GM21423 (cell line): ENCODE results near the gene CAPN12.

ENCODE experiments used
- ATAC-seq: cut with Tn5 transposase; IDR thresholded peaks from one replicate; pipeline ENCODE4 v1.9.1; 2021; ENCODE audit warnings: mild to moderate bottlenecking, moderate library complexity; ENCODE audit not compliant: unreplicated experiment

CAPN12 gene

DNA sequence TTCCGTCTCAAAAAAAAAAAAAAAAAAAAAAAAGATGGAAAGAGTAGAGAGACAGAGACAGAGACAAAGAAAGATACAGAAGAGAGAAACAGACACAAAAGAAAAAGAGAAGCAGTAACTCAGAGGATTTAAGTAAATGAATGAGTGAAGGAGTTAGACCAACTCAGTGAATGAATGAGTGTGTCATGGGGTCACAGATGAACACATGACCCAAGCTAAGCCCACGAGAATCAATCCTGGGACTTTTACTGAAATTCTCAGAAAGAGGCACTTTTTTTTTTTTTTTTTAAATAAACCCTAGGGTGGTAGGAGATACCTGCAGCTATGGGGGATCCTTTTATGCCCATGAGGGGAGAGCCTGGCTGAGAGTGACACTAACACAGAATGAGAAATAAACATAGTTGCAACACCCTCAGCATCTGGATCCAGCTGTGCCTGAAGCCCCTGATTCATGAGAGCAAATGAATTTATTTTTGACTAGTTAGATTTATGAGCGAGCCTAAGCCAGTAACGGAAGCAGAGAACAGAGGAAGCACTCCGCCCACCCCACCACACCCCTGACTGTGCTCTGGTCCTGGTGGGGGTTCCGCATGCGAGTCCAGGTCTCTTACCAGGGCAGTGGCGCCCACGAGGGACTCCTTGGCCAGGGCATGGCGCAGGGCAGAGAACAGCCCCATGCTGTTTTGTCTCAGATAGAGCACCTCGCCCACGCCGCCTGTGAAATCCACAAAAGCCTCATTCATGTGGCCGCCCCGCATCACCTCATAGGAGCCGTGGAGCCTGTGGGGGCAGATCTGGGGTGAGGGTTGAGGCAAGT lies 4.6 kb downstream of the CAPN12 start:
- ATAC-seq = no peak

DNA sequence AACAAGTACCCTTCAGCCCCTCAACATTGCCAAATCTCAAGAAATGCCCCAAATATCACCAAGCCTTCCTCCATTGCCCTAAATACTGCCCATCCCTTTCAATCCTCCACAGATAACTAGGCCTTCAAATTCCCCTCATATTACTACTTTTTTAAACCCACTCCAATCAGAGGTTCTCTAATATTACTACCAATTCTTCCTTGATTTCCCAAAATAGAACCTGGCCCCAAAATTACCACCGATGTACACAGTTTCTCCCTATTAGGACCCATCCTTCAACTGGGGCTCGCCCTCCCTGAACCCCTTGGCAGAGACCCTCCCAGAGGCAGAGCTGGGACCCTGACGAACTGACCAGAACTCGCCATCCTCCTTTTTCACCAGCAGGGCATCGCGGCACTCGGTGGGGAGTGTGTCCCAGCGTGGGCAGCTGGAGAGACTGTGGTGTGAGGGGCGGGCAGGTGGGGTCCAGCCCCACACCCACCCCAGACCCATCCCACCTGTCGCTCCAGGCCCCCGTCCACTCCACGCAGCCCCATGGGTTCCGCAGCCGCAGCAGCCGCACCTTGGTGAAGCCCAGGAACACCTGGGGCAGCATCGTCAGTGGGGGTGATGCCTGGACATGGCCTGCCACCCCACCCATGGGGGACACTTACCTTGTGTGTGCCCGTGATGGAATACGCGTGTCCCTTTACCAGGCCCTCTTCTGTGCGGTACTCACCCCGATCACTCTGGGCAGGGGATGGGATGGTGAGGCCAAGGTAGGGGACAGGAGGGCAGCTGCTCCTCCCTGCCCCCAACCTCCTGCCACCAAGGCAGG lies 6.1 kb downstream of the CAPN12 start:
- no peak for ATAC-seq

DNA sequence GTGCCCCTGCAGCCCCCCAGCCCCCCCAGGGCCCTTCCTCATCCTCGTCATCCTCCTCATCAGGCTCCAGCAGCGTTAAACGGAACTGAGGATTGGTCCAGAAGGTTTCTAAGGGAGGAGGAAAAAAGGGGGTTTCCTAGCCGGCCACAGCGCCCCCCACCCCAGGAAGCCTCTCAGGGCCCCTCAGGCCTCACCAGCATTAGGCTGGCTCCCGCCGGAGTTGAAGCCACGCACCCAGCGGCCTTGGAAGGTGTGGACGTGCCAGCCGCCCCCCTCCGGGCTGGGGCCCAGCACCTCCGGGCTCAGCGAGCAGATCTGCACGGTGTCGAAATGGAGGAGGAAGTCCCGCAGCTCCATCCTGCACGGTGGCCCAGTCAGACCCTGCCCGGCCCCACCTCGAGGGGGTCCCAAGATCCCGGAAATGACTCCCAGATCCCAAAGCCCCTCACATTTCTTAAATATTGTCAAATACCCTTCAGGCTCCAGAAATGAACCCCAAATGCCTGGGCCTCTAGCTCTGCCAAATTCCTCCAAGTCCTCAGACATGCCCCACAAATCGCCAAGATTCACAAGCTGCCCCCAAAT lies 6.9 kb downstream of the CAPN12 start:
- no peak for ATAC-seq

DNA sequence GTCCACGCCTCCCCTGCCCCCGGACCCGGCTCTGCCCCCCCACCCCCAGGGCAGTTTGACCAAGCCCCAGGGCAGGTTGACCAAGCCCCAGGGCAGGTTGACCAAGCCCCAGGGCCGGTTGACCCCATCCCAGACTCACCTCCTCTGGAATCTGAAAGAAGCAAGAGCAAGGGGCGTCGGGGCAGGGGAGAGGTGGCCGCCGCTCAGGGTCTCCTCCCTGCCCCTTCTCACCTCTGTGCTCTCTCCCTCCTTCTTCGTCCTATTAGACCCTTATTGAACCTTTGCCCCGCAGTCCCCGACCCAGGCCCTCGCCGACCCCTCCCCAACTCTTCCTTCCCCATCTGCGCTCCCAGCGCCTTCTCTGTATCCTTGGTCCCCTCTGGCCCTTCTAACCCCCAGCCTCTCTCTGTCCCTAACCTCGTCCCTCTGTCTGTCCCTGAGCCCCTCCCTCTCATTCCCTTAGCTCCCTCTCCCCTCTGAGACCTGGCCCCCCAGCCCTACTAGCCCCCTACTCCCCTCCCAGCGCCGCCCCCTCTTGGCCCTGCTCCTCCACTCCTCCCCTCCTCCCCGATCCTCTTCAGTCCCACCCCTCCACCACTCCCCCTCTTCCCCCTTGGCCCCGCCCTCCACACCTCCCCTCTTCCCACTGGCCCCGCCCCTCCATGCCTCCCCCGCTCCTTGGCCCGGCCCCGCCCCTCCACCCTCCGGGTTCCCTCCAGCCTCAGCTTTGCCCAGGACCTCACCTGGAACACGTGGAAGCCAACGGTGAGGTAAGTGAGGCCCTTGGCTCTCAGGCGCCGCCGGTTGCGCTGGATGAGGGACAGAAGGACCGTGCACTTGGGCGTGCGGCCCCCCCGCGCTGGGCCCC lies 7.6 kb downstream of the CAPN12 start:
- no peak for ATAC-seq

DNA sequence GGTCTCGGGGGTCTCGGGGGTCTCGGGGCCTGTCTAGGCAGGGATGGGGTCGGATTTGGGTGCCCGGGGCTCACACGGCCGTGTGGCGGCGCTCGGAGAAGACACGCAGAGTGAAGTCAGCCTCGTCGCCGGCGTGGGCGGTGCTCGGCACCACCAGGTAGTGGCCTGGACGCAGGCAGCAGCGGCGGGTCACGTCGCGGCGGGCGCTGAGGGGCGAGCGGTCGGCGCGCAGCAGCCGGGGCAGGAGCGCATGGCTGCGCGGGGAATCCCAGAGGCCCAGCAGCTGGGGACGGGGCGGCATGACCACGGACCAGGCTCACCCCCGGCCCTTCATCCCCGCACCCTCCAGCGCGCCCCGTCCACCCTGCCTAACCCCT lies 8.2 kb downstream of the CAPN12 start:
- ATAC-seq = no peak

DNA sequence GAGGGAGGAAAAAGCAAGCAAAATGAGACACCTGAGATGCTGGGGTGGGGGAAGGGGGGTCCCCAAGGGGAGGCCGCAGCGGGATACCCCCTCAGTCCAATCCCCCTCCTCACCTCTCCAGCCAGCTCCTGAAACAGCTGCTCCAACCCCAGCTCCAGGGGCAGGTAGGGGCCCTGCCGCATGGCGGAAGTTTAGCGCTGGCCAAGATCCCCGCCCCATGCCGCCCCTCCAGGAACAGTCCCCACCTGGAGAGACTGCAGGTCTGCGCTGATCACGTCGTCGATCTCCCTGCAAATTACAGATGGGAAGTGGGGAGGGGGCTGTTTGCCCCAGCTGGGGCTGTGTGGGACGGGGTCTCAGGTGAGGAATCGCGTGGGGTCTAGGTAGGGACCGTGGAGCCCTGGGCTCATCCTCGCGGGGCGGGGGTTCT lies 9.0 kb downstream of the CAPN12 start:
- ATAC-seq = no peak

DNA sequence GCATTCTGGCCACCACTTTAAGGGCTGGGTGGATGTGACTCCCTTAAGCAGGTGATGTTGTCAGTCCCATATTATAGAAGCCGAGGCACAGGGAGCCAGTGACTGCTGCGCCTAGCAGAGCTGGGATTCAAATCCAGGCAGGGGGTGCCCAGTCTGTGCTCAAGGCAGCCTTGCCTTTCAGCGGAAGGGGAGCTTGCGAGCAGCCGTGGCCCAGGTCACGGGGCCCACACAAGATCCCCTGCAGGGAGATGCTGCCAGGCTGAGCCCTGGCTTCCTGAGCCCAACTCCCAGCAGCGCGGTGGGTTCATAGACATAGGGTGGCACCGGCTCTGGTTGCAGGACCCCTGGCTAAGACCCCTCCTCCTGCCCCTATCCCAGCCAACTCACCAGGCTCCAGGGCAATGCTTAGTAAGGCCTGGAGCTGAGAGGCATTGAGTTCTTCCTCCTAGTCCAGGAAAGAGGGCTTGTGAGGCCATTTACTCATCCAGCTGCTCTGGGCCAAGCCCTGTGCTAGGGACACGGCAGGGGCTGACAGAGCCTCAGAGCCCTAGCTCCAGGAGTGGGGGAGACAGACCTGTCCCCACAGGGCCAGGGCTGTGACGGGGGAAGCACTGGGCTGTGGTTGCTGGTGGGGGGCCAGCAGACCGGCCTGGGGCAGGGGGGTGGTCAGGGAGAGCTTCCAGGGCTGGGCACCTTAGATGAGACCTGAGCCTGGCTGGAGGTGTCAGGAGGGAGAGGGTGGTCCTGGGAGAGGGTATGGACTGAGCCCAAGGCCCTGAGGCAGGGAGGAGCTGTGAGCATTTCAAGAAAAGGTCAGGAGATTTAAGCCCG lies 9.6 kb downstream of the CAPN12 start:
- no peak for ATAC-seq

DNA sequence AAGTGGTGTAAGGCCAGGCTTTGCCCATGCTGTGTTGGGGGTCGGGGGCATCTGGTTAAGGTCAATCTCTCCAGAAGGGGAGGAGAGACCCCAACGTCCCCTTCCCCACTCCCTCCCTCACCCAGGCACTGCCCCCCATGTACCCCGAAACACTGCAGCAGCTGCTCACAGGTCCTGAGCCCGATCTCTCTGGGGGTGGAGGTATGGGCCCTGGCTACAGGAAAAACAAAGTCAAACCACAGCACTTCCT lies 10.2 kb downstream of the CAPN12 start:
- ATAC-seq = no peak

DNA sequence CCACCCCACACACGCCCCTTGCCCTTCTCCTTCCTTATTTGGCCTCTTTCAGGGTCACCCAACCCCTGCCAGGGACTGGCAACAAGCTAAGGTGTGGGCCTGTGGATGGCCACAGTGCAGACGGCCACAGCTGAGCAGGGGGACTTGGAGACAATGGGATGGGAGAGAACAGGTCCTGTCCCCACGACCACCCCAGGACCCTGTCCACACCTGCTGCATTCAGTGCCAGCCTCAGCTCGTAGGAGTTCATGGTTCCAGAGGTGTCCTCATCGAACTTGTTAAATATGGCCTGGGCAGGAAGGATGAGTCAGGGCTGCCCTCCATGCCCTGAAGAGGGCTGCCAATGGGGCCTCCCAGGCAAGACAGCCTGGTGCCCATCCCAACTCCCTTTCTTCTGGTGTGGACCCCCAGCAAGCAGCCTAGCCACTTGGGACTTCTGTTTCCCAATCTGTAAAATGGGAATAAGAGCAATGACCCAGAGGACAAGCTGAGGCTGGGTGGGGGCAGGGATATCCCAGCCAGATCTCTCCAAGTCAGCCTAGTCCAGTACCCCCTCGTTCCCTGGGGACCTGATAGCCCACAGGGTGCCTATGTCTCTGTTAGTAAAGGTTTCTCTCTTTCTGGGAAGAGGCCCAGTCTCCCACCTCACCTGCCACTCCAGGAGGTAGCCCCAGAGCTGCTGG lies 10.6 kb downstream of the CAPN12 start:
- ATAC-seq = no peak

DNA sequence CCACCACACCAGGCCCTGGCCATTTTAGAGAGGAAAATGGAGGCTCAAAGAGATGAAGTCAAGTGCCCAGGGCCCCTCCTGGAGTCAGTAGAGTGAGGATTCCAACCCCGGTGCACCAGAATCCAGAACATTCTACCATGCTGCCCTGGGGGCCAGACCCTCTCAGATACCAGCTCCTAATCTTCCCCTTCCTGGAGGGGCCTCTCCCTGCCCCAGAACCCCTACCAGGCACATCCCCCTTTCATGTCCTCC lies 11.1 kb downstream of the CAPN12 start:
- ATAC-seq = no peak

DNA sequence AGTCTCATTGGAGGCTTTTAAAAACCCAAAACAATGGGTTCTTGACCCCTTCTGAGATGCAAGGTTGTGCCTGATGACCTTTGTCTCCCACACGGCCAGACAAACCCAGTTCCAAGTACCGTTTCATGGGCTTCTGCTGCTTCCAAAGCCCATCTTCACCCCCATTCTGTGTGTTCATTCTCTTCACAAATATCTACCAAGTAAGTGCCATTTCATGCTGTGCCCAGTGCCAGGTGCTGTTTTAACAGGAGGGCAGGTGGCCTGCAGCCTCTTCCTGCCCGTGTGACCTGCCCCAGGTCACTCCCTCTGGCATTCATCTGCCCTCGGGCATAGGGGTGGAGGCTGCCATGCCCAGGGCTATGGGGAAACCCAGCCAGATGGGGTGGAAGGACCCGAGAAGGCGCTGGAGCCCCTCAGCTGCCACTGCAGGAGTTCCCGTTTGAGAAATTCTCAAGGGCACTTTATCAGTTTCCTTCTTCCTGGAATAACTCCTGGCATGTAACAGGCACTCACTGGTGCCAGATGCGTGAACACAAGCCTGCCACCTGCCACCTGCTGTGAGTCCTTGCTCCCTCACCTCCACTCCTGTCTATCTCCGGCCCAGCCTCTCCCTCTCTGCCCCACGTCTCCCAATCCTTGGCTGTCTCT lies 12.5 kb downstream of the CAPN12 start:
- ATAC-seq = no peak

DNA sequence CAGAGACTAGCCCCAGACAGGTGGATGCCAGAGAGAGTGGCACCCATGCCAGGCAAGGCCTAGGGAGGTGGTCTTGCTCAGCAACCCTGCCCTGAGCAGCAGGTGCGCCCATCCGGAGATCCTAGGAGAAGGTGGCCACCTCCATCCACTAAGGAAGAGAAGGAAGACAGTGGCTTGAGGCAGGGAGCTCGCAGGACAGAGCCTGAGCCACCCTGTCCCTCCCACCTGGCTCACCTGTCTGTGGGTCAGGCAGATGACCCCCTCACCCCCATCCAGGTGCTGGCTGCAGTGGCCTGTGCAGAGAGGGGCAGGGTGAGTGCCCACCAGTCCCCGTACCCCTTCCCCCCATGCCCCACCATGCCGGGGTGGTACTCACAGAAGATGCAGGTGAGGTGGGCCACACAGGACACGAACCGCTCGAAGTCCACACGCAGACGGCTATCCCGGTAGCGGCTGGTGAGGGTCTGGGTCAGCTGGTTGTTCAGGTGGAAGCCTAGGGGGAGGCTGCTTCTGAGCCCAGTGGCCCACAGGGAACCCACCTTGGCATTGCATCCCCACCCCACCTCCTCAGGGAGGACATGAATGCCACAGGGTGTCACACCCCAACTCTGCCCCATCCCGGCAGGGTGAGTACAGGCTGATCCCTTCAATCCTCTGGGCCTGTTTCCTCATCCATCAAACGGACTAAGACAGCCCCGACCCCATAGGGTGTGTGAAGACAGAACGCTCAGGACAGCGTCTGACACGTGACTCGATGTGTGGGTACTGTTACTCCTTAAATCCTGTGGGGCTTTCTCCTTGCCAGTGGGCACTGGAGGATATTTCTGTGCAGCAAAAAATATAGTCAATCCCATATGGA lies 13.3 kb downstream of the CAPN12 start:
- ATAC-seq = no peak

DNA sequence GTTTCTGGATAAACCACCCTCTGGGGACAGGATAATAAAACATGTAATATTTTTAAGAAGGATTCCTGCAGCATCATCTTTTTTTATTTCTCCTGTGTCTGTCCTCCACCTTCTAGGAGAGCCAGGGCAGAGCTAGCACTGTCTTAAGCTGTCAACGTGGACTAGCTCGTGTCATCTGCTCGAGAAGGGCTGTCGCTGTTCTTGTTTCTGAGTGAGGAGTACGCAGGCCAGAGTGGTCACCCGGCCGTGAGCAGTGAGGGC lies 13.9 kb downstream of the CAPN12 start:
- no peak for ATAC-seq

DNA sequence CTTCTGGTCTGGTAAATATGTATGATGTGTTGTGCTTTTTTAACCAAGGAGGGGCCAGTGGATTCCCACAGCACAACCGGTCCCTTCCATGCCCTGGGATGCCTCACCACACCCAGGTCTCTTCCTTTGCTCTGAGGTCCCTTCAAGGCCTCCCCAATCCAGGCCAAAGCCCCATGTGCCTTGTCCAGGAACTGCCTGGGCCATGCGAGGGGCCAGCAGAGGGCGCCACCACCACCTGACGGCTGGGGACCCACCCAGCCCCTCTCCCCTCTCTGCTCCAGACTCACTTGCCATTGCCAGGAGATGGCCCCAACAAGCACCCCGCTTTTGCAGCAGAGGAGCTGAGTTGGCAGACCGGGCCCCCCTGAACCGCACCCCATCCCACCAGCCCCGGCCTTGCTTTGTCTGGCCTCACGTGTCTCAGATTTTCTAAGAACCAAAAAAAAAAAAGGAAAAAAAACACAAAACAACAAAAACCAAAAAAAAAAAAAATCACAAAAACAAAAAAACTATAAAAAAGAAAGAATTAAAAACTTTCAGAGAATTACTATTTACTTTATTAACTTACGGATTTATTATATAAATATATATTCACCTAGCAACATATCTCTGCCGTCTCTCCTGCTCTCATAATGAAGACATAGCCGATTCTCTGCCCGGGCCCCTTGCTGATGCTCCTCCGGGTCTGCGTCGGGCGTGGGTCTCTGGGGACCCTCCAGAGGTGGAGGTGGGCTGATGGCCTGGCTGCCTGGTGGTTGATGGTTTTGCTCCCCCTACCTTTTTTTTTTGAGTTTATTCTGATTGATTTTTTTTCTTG lies 14.4 kb downstream of the CAPN12 start:
- ATAC-seq = no peak

DNA sequence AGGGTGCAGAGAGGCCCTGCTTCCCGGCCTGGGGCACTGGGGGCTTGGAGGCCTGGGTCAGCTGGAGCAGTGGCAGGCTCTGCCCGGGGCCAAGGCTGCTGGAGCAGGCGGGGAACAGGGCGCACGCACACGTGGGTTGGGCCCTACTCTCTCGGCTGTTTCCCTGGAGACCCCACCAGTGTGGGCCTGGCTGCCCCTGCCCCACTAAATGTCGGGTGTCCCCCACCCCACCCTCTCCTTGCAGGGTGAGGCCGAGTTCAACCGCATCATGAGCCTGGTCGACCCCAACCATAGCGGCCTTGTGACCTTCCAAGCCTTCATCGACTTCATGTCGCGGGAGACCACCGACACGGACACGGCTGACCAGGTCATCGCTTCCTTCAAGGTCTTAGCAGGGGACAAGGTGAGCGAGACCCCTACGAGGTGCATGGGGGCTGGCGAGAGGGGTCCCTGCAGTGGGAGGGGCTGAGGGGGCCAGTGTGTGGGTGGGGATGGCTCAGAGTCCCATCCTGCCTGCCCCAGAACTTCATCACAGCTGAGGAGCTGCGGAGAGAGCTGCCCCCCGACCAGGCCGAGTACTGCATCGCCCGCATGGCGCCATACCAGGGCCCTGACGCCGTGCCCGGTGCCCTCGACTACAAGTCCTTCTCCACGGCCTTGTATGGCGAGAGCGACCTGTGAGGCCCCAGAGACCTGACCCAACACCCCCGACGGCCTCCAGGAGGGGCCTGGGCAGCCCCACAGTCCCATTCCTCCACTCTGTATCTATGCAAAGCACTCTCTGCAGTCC lies 15.3 kb downstream of the CAPN12 start:
- ATAC-seq = no peak

DNA sequence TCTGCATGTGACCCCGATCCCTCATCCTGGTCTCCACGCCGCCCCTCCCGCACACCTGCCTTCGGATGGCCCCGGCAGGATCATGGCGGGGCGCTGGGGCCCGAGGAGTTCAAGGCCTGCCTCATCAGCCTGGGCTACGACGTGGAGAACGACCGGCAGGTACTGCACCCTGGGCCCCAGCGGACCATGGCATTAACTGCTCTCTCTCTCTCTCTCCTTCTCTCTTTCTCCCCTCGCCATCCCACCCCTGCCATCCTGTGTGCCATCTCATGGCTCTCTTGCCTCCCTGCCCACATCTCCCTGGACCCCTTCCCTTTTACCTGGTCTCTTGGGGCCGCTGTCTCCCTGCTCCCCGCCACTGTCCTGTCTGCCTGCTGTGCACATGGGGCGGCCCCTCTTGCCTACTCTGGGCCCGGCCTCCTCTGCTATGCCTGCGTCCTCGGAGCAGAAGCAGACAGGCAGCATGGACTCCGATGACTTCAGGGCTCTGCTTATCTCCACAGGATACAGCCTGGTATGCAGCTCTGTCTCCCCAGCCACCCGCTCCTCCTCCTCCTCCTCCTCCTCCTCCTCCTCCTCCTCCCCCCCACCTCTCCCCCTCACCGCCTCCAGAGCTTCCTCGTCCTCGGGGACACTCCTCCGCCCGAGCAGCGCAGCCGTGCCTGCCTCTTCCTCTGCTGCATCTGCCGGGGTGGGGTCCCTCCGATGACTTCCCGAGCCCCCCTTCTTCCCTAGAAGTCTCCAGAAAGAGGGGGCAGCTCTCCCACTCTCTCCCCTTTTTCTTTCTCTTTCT lies 16.2 kb downstream of the CAPN12 start:
- ATAC-seq = no peak
